HepG2 (cell line): ENCODE results near the gene SLC20A1.

Experiments used
- FOXK2 ChIP-seq: fragments of 450-650 bp; IDR thresholded peaks from 2 replicates; pipeline ENCODE4 v1.6.1; 2016
- NFE2L1 ChIP-seq: sonication (generic); formaldehyde crosslinking; IDR thresholded peaks from 2 replicates; pipeline ENCODE4 v1.4.0; 2020; ENCODE audit warnings: missing genetic modification reagents, mild to moderate bottlenecking, borderline replicate concordance
- POLR2A ChIP-seq, 2 experiments: IDR thresholded peaks; 2 replicates each; pipeline ENCODE4 v1.6.1; 2011; ENCODE audit warnings: low read depth in 2 of 2, low read length in 2 of 2, mild to moderate bottlenecking in 1 of 2, moderate library complexity in 1 of 2; ENCODE audit not compliant: insufficient read depth in 1 of 2
- RFX5 ChIP-seq: IDR thresholded peaks from 2 replicates; pipeline ENCODE4 v1.6.1; 2011; ENCODE audit warnings: low read depth, low read length, improper control_type of control experiment
- STAT5B ChIP-seq: sonication (generic); formaldehyde crosslinking; IDR thresholded peaks from 2 replicates; pipeline ENCODE4 v1.4.0; 2020; ENCODE audit warnings: missing genetic modification reagents
- WIZ ChIP-seq: sonication (generic); formaldehyde crosslinking; IDR thresholded peaks from 2 replicates; pipeline ENCODE4 v1.5.1; 2020; ENCODE audit warnings: mild to moderate bottlenecking, missing genetic modification reagents
- ZFY ChIP-seq: sonication (generic); formaldehyde crosslinking; IDR thresholded peaks from 2 replicates; pipeline ENCODE4 v1.4.0; 2020; ENCODE audit warnings: missing genetic modification reagents
- ZNF510 ChIP-seq: sonication (generic); formaldehyde crosslinking; IDR thresholded peaks from 2 replicates; pipeline ENCODE4 v1.4.0; 2020; ENCODE audit warnings: low read depth, mild to moderate bottlenecking, missing genetic modification reagents
- TF ChIP-seq, protein P1 (sequence below): sonication (generic); formaldehyde crosslinking; IDR thresholded peaks from 2 replicates; pipeline ENCODE4 v1.5.0; 2020; ENCODE audit warnings: mild to moderate bottlenecking, missing genetic modification reagents, moderate library complexity

DNA sequence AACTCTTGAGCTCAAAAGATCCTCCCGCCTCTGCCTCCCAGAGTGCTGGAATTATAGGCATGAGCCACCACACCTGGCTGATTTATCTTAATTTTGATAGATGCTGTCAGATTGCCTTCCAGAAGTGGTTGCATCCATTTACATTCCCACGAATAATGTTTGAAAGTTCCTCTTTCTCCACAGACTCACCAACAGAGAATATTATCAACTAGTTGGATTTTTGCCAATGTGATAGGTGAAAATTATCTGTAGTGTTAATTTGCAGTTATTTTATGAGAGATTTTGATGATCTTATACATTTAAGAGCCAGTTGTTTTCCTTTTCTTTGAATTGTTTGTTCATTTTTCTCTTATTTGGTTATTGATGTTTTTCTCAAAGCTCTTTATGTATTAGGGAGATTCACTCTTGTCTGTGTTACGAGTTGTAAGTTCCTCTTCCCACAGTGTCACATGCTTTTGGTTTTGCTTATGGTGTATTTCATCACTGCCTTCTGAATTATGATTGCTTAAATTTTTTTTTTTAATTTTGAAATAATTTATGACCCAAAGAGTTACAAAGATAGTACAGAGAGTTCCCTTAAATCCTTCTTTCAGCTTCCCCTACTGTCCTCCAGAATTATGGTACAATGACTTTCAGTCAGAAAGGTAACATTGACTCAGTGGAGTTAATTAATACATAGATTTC lies 54.4 kb downstream of the SLC20A1 start:
- no peak for TF ChIP-seq WIZ (CRISPR knock-in tag)
- TF ChIP-seq POLR2A (IDR thresholded peaks at IDR 0.05; ENCODE audit: insufficient read depth in 1 of 2, low read depth in 2 of 2, low read length in 2 of 2): no peak
- TF ChIP-seq ZFY (CRISPR knock-in tag): no peak
- TF ChIP-seq RFX5: no peak
- TF ChIP-seq STAT5B (CRISPR knock-in tag): no peak
- TF ChIP-seq FOXK2: no peak
- TF ChIP-seq, protein P1, sequence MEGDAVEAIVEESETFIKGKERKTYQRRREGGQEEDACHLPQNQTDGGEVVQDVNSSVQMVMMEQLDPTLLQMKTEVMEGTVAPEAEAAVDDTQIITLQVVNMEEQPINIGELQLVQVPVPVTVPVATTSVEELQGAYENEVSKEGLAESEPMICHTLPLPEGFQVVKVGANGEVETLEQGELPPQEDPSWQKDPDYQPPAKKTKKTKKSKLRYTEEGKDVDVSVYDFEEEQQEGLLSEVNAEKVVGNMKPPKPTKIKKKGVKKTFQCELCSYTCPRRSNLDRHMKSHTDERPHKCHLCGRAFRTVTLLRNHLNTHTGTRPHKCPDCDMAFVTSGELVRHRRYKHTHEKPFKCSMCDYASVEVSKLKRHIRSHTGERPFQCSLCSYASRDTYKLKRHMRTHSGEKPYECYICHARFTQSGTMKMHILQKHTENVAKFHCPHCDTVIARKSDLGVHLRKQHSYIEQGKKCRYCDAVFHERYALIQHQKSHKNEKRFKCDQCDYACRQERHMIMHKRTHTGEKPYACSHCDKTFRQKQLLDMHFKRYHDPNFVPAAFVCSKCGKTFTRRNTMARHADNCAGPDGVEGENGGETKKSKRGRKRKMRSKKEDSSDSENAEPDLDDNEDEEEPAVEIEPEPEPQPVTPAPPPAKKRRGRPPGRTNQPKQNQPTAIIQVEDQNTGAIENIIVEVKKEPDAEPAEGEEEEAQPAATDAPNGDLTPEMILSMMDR: no peak
- no peak for TF ChIP-seq ZNF510
- TF ChIP-seq NFE2L1 (CRISPR knock-in tag): no peak
